DMS 273 (cell line): ENCODE measurements around the gene GRK1.

ENCODE experiments used
- DNase-seq: peaks from one replicate; lab custom pipeline; 2025; ENCODE audit not compliant: unreplicated experiment; lab: John Stamatoyannopoulos, UW

The GRK1 gene

DNA sequence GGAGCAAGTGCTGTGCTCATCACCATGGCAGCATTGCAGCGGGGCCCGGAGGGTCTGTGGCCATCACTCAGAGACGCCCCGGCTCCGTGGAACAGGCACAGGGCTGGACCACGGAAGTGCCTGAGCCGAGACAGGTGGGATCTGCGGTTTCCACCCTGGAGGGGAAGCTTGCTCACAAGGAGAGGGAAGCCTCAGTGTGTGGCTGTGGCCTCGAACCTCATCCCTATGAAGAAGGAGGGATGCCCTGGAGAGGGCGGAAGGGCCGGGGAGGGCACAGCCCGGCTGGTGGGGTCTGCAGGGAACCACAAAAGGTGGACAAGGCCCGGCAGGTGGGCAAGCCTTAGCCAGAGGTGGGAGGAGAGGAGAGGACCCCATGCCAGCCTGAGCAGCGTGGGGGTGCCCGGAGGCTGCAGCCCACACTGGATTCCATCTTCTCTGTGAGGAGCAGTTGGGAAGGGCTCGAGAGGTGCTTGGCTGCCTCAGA, 61.6 kb downstream of the GRK1 start:
- no peak for DNase-seq

DNA sequence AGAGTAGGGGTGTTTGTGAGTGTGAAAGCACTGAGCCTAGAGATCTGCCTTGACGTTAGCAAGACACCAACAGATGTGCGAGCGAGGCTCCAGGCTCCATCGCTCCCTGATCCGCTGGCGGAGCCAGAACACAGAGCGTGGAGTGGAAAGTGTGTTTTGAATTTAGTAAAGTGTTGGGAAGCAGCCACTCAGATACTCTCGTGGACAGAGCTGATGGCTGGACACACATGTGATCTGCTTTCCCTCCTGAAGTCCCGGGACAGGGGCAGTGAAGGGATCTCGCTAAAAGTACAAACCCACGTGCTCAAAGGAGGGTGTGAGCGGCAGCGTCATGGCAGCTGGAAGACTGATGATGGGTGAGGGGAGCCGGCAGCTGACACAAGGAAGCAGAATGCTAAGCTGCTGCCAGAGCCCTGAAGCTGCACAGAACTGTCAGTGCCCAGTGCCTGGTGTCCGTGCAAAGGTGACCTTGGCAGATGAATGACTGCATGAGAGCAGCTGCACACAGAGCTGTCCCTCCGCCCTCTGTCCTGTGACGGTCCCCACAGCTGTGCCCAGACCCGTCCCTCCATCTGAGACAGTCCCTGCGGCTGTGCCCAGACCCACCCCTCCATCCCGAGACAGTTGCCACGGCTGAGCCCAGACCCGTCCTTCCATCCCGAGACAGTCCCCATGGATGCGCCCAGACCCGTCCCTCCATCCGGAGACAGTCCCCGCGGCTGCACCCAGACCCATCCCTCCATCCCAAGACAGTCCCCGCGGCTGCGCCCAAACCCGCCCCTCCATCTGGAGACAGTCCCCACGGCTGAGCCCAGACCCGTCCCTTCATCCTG, 62.4 kb downstream of the GRK1 start:
- peak; percentile 63 for DNase-seq

DNA sequence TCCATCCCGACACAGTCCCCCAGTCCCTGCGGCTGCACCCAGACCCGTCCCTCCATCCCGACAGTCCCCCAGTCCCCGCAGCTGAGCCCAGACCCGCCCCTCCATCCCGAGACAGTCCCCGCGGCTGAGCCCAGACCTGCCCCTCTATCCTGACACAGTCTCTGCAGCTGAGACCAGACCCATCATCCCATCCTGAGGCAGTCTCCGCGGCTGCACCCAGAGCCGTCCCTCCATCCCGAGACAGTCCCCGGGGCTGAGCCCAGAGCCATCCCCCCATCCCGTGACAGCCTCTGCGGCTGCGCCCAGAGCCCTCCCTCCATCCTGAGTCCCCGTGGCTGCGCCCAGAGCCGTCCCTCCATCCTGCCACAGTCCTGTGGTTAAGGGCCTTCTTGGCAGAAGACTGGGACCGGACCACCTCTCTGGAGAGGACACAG, 63.3 kb downstream of the GRK1 start:
- no peak for DNase-seq

DNA sequence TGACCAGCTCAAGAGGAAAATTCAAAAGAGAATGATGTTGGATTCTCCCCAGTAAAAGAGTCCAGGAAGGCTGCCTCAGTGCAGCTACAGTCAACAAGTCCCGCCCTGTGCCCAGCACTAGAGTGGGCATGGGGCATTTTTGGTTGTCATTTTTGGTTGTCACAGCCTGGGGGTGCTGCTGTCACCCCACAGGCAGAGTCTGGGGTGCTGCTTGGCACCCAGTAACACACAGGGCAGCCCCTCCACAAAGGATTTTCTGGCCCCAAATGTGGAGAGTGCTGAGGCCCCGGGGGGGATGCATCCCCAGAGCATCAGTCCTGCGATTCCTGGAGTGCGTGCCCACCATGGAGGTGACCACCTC, 63.8 kb downstream of the GRK1 start:
- DNase-seq: no peak

DNA sequence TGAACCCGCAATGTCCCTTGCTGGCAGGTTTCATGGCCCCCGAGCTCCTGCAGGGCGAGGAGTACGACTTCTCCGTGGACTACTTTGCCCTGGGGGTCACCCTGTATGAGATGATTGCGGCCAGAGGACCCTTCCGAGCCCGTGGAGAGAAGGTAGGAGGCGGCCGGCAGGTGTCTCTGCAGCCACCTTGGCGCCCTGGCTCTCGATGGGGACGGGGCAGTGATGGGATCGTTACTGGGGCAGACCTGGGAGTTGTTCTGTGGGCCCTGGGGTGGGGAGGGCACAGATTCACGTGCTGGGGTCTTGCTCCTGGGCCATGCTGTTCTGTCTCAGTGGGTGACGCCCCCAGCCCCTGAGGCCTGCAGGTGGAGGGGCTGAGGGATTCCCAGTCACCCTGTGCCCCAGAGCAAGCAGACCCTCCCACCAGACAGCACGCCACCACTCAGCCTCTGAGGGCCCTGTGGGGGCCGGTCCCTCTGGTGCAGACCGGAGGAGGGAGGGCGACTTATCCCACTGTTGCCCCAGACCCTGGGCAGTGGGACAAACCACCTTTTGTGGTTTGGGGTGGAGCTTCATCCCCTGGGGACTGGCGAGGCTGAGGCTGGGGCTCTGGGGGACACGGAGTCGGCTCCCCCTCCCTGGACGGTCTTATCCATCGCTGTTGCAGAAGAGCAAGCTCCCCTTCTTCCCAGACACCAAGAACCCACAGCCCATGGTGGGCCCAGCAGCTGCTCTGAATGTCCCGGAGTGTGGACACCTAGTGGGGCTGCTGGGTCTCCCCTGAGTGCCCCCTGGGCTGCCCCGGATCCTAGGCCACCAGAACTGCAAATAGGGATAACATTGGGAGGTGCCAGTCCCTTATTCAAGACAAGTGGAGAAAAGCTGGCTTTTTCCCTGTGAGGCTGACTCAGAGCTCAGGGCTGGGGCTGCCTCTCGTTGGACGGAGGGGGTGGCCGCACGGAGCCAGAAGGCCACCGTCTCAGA, 64.5 kb downstream of the GRK1 start:
- DNase-seq: no peak

DNA sequence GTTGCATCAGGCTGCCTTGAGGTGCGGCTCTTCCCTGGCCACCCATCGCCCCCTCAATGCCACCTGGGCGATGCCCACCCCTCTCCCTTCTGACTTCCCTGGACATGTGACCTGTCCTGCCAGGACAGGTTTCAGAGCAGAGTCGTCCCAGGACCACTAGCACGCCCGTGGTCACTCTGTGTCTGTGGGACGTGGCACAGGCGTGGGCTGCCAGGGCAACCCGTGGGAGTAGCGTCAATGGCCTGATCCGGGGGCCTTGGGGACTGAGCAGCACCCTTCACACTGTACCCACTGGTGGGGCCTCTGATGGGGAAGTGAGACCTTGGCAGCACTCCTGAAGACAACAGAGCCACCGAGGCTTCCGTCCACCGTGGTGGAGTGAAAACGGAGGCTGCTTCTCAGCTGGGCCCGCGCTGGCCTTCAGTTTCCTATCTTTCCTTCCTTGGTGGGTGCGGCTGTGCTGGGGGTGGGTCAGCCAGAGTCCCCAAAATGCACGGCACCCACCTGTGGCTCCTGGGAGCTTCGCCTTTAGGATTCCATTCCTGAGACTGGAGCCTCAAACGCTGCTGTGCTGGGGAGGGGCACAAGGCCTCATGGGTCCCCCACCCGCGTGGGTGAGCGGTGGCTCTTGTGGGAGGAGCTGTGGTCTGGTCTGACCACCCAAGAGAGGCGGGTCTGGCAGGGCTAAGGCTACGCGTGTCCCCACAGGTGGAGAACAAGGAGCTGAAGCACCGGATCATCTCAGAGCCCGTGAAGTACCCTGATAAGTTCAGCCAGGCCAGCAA, 65.3 kb downstream of the GRK1 start:
- no peak for DNase-seq

DNA sequence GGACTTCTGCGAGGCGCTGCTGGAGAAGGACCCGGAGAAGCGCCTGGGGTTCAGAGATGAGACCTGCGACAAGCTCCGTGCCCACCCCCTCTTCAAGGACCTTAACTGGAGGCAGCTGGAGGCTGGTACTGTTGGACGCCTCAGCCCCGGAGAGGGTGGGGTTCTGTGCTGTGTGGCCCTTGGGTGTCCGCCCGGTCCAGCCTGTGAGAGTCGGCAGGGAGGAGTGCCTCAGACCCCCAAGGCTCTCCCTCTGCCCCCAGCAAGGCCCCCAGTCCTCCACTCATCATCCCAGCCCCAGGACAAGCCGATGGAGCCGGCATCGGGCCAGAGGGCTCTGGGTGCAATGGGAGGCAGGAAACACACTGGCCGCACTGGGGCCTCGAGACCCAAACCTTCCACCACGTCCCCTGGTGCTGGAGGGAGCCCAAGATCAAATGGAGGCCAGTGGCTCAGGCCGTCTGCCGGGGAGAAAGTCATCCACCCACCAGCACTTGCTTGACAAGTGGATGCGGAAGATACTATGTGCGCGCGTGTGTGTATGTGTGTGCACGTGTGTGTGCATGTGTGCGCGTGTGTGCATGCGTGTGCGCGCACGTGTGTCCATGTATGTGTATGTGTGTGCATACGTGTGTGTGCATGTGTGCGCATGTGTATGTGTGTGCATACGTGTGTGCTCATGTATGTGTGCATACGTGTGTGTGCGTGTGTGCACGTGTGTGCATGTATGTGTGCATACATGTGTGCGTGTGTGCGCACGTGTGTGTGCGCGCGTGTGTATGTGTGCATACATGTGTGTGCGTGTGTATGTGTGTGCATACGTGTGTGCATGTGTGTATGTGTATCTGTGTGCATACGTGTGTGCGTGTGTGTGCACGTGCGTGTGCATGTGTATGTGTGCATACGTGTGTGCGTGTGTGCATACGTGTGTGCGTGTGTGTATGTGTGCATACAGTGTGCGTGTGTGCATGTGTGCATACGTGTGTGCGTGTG, 66.2 kb downstream of the GRK1 start:
- DNase-seq: no peak

DNA sequence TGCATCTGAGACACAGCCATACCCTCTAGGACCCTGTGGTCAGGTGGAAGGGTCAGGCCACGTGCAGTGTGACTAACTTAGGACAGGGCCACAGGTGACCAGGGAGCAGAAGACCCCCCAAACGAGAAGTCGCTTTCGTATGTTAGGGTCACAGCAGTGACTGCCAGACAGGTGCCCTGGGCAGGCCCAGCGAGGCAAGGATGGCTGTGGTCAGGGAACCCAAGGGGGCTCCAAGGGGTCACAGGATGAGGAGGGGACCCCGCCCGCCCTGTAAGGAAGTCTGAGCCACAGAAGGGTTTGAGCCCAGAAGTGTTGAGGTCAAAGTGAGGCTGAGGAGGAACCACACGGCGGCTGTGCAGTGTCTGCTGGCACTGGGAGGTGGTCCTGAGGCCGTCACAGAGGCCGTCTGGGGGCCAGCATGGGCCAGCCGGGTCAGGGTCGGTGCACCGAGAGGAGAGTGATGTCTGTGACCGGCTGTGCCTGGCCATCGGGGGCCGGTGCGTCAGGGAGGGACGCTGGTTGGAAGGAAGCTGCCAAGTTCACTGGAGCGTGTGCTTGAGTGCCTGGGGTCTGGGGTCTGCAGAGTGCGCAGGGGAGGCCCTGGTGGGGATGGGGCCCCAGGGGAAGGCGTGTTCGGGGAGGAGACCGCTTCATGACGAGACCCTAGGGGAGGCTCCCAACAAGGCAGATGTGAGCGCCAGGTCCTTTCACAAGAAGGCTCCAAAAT, 67.2 kb downstream of the GRK1 start:
- DNase-seq: no peak

DNA sequence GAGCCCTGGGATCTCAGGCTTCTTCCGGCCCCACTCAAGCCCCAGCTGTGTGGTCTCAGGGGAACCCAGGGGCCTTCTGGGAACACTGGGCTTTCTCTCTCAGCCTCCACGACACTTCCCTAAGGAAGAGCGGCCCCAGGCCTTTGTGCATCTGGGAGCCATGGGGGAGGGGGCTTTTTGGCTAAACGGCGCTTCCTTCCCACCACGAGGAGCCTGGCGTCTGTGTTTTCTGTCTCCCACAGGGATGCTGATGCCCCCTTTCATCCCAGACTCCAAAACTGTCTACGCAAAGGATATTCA, 67.8 kb downstream of the GRK1 start:
- no peak for DNase-seq

DNA sequence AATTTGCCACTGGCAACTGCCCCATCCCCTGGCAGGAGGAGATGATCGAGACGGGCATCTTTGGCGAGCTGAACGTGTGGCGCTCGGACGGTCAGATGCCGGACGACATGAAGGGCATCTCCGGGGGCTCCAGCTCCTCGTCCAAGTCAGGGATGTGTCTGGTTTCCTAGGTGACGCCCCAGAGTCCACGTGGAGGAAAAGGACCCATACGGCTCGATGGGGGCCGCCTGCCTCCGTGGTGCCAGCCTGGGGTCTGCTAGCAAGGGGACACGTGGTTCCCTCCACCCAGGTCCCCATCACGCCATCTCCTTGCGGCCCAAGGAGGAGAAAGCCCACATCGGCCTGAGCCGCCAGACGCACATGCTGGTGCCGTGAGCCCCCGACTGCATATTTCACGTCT, 68.2 kb downstream of the GRK1 start:
- DNase-seq: no peak

DNA sequence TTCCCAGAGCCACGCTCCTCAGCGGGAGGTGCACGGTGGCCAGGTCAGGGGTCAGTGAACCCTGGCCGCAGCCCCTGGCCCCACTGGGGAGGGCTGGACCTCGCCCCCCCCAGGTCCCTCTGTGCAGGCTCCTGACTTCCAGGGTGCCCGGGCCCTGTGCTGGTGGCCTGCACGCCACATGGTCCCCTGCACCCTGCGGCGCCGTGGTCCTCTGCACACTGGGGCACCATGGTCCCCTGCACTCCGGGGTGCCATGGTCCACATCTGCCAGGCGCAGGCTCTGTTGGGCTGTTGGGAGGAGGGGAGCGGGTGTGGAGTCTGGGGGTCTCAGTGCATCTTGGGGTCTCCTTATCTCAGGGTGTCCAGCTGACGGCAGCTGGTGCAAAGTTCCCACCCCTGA, 68.7 kb downstream of the GRK1 start:
- DNase-seq: no peak

DNA sequence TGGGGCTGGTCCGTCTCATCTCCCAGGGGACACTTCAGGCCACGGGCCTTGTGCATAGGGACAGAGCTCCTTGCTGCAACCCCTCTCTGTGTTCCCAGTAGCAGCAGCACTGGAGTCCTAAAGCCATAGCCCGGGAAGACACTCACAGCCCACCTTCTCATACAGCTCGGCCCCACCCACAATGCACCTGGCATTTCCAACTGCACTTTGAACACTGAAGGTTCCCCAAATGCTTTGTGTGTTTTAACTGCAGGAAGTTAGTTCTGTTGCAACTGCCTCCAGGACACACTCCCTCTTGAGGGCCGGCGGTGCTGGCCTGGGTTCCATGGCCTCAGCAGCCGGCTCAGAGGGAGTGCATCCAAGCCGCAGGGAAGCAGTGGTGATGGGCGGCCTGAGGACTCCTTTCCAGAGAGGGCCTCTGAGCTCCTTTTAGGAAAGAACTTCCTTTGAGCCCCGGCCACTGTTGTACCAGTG, 69.3 kb downstream of the GRK1 start:
- no peak for DNase-seq

DNA sequence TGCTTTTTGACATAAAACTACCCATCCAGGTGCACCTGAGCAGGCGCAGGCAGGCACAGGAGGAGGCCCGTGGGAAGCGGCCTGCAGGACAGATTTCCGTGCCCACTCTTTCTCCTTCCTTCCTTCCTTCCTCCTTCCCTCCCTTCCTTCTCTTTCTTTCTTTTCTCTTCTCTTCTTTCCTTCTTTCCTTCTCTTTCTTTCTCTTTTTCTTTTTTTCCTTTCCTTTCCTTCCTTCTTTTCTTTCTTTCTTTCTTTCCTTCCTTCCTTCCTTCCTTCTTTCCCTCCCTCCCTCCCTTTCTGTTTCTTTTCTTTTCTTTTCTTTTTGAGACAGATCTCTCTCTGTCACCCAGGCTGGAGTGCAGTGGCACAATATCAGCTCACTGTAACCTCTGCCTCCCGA, 70.8 kb downstream of the GRK1 start:
- DNase-seq: no peak

DNA sequence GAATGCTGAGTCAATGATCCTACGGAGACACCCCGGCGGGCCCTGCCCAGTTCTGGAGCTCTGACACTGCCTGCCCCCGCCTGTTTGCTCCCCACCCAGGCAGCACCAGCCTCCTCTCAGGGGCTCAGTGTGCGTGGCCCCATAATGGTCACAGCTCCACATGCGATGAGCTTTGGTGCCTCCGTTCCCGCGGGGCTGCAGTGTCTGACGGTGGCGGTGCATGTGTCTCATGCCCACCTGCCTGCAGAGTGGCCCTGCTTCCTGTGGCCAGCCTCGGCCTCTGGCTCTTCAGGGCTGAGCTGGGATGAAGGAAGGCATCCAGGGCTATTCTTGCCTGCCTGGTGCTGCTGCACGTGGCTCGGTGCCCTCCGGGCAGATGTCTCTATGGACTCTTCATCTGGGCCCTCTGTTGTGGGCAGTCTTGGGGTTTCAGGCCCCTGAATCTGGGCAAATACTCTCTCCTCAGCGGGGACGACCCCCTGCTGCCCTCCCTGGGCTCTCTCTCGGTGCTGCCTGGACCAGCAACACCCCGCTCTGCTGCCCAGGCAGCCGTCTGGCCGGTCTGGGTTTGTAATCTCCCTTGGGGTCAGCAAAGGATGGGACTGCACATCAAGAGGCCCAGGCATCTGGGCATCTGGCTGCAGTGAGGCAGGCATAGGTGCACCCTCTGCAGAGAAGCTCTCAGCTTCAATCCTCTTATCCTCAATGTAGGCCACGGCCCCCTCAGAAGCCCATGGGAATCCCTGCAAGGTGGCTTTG, 72.7 kb downstream of the GRK1 start:
- DNase-seq: no peak

DNA sequence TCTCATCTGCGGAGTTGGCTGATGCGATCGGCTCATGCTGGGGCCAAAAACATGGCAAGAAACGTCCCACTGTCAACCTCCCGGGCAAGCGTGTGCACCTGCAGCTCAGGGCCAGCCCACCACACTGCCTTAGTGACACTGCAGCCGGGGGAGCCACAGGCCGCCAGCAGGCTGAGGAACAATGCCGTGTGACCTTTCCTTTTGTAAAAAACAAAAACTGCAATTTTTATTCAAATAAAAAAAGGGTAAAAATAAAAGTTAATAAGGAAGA, 73.2 kb downstream of the GRK1 start:
- no peak for DNase-seq

DNA sequence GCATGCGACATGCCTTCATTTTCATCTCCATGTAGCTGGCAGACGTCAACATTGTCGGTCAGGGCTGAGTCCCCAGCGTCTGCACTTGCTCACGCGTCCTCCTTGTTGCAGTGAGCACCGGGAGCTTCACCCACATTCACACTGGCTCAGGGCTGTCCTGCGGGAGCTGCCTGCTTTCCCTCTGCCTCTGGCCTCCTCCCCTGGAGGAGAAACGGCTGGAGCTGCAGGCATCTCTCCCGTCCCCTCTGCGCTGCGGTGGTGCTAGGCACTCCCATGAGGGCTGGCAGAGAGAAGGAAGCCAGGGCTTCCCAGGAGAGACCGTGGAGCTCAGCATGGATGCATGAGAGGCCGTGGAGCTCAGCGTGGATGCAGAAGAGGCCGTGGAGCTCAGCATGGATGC, 73.6 kb downstream of the GRK1 start:
- no peak for DNase-seq

DNA sequence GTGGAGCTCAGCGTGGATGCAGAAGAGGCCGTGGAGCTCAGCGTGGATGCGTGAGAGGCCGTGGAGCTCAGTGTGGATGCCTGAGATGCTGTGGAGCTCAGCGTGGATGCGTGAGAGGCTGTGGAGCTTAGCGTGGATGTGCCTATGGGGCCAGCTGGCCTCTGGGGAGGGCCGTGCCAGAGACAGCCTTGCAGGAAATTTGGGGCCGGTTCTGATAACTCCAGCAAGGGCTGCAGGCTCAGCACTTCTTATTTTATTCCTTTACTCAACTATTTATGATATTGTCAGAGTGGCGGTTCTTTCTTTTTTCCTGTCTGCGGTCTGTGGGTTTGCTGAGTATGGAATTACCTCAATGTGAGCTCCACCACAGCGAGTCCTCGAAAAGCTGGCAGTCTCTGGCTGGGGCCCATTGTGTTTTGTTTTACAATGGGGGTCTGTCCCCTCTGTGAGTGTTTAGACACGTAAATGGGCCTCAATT, 74.2 kb downstream of the GRK1 start:
- no peak for DNase-seq

DNA sequence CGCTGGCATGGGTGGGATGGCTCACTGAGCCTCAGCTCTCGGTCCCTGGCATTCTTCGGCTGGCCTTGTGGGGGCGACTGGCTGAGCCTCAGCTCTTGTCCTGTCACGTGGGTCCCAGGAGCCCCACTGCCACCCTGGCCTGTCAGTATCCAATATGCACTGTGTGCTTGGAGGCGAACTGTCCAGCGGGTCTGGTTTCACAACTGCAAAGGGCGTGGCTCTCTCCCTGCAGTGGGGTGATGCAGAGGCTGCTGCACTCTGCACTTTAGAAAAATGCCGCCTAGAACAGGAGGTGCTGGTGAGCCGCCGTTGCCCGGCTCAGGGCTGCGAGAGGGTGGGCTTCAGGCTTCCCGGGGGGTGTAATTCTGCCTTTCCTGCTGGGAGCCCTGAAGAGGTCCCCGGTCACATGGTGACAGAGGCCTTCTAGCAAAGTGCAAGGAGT, 75.0 kb downstream of the GRK1 start:
- peak; percentile 39 for DNase-seq
